OCI-LY1 (cell line): ENCODE results near the gene CIBAR2.

Experiments
- H2AFZ ChIP-seq: fragments of 200-600 bp; sonication (generic), shearing (Covaris generic); 2 replicates; pipeline ENCODE4 v1.6.0; 2014; ENCODE audit warnings: antibody characterized with exemption, mild to moderate bottlenecking, low read length
- H3F3A ChIP-seq: fragments of 200-600 bp; sonication (generic), shearing (Covaris generic); 2 replicates; pipeline ENCODE4 v1.6.0; 2014; ENCODE audit warnings: mild to moderate bottlenecking, antibody characterized with exemption, low read length, moderate library complexity; ENCODE audit not compliant: insufficient read depth
- H3K27ac ChIP-seq: fragments of 200-600 bp; sonication (generic); 2 replicates; pipeline ENCODE4 v1.5.1; 2014; ENCODE audit warnings: low read length, mixed run types, mild to moderate bottlenecking, low read depth; ENCODE audit not compliant: poor library complexity, severe bottlenecking
- H3K27me3 ChIP-seq: fragments of 200-600 bp; sonication (generic); 2 replicates; pipeline ENCODE4 v1.6.0; 2014; ENCODE audit warnings: antibody characterized with exemption, mild to moderate bottlenecking, low read length, moderate library complexity; ENCODE audit not compliant: insufficient read depth
- H3K36me3 ChIP-seq: fragments of 200-600 bp; sonication (generic); 2 replicates; pipeline ENCODE4 v1.6.1; 2014; ENCODE audit warnings: mild to moderate bottlenecking, antibody characterized with exemption, low read length, moderate library complexity, mixed read lengths; ENCODE audit not compliant: insufficient read depth
- H3K4me1 ChIP-seq: fragments of 200-600 bp; sonication (generic); 2 replicates; pipeline ENCODE4 v1.5.1; 2014; ENCODE audit warnings: mild to moderate bottlenecking, low read length, moderate library complexity; ENCODE audit not compliant: insufficient read depth, severe bottlenecking
- H3K4me2 ChIP-seq: fragments of 200-600 bp; sonication (generic), shearing (Covaris generic); 2 replicates; pipeline ENCODE4 v1.6.1; 2014; ENCODE audit warnings: low read length
- H3K4me3 ChIP-seq: fragments of 200-600 bp; sonication (generic); 2 replicates; pipeline ENCODE4 v1.5.1; 2014; ENCODE audit warnings: low read length, low read depth, mild to moderate bottlenecking, mixed read lengths; ENCODE audit not compliant: poor library complexity, severe bottlenecking
- H3K79me2 ChIP-seq: fragments of 200-600 bp; shearing (Covaris generic); 2 replicates; pipeline ENCODE4 v1.6.1; 2016; ENCODE audit warnings: mixed run types, low read length, mixed read lengths; ENCODE audit not compliant: insufficient read depth
- H3K9ac ChIP-seq: fragments of 200-600 bp; sonication (generic), shearing (Covaris generic); 2 replicates; pipeline ENCODE4 v1.6.1; 2014; ENCODE audit warnings: mild to moderate bottlenecking, low read length, mixed read lengths
- H3K9me2 ChIP-seq: fragments of 200-600 bp; sonication (generic), shearing (Covaris generic); 2 replicates; pipeline ENCODE4 v1.6.1; 2014; ENCODE audit warnings: low read depth, mild to moderate bottlenecking, low read length, mixed read lengths
- H3K9me3 ChIP-seq: fragments of 200-600 bp; shearing (Covaris generic); 2 replicates; pipeline ENCODE4 v1.6.1; 2014; ENCODE audit warnings: low read length, mixed read lengths
- H4K20me1 ChIP-seq: fragments of 200-600 bp; sonication (generic), shearing (Covaris generic); 2 replicates; pipeline ENCODE4 v1.6.0; 2016; ENCODE audit warnings: mild to moderate bottlenecking, low read length; ENCODE audit not compliant: insufficient read depth
- EZH2 ChIP-seq: fragments of 200-600 bp; sonication (generic), shearing (Covaris generic); IDR thresholded peaks from 2 replicates; pipeline ENCODE4 v1.8.0; 2017; ENCODE audit warnings: borderline replicate concordance, mixed run types, mild to moderate bottlenecking, antibody characterized with exemption, low read length, moderate library complexity, mixed read lengths
- TF ChIP-seq, protein P1 (sequence below): fragments of 200-600 bp; sonication (generic), shearing (Covaris generic); IDR thresholded peaks from 2 replicates; pipeline ENCODE4 v1.5.1; 2017; ENCODE audit warnings: mild to moderate bottlenecking, antibody characterized with exemption, low read length, moderate library complexity, mixed read lengths

CIBAR2 gene

DNA sequence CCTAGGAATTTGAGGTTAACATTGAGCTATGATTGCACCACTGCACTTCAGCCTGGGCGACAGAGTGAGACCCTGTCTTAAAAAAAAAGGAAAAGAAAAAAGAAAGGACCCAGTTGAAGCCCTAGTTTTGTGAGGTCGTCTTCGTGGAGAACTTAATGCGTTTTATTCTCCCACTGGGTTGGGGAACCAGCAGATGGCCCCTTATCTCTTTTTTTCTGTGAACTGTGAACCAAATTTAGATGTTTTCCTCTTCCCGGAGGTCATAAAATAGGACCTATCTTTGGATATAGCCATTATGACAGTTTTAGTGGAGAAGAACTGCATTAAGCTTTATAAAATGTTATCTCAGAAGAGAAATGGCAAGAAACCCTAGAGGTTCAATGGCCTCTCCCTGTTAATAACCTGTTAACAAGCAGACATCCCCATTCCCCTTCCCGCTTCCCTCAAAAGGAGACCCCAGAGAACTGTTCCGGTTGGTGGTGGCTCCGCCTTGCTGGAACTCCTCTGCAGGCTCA is 61.1 kb downstream of the CIBAR2 start:
- H4K20me1 ChIP-seq = no peaks in the 10 kb centered on the region
- no peak overlapping the region for H3K4me3 ChIP-seq
- peaks cover 13% of the 10 kb centered on the region for H3K4me1 ChIP-seq
- H3K9me3 ChIP-seq = no peaks in the 10 kb centered on the region
- no peak overlapping the region for H3K4me2 ChIP-seq
- no peaks in the 10 kb centered on the region for H3K9me2 ChIP-seq
- no peak overlapping the region for H3K27ac ChIP-seq
- no peaks in the 10 kb centered on the region for H3K36me3 ChIP-seq
- no peak overlapping the region for H2AFZ ChIP-seq
- H3K79me2 ChIP-seq = no peaks in the 10 kb centered on the region
- TF ChIP-seq EZH2 = no peak
- TF ChIP-seq, protein P1, sequence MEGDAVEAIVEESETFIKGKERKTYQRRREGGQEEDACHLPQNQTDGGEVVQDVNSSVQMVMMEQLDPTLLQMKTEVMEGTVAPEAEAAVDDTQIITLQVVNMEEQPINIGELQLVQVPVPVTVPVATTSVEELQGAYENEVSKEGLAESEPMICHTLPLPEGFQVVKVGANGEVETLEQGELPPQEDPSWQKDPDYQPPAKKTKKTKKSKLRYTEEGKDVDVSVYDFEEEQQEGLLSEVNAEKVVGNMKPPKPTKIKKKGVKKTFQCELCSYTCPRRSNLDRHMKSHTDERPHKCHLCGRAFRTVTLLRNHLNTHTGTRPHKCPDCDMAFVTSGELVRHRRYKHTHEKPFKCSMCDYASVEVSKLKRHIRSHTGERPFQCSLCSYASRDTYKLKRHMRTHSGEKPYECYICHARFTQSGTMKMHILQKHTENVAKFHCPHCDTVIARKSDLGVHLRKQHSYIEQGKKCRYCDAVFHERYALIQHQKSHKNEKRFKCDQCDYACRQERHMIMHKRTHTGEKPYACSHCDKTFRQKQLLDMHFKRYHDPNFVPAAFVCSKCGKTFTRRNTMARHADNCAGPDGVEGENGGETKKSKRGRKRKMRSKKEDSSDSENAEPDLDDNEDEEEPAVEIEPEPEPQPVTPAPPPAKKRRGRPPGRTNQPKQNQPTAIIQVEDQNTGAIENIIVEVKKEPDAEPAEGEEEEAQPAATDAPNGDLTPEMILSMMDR = no peak
- H3K27me3 ChIP-seq = no peaks in the 10 kb centered on the region
- no peaks in the 10 kb centered on the region for H3F3A ChIP-seq
- H3K9ac ChIP-seq = no peak overlapping the region

DNA sequence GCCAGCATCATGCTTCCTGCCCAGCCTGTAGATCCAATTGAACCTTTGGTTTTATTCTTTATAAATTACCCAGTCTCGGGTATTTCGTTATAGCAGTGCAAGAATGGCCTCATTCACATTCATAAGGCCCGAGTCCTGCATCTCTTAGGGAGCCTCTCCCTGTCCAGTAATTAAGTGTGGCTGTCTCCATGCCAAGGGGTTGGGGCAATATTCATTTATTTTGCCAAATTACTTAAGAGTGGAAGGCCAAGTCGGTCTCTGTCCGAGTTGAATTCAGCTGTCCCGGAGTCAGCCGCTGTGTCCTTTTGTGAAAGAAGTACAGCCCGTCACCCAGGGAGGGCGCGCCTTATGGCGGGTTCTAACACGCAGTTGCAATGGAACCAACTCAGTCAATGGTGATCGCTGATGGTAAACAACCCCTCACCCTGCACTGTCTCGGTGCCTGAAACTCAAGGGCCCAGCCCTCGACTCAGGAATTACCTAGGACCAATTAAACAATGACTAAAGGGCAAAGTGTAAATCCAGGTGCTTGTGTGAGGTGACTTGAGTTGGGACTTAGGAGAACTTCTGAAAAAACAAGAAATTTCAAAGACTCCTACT is 62.5 kb downstream of the CIBAR2 start:
- Histone ChIP-seq H3K79me2 (no peaks in the 10 kb centered on the region), H3K27me3 (no peaks in the 10 kb centered on the region), H3K9me2 (no peaks in the 10 kb centered on the region), H3K4me2 (no peak overlapping the region), H3K9me3 (no peaks in the 10 kb centered on the region), H3K4me3 (no peak overlapping the region), H3K4me1 (peaks cover under 1% of the 10 kb centered on the region), H3K9ac (no peak overlapping the region), H2AFZ (no peak overlapping the region), H3K27ac (no peak overlapping the region), H4K20me1 (no peaks in the 10 kb centered on the region), H3K36me3 (no peaks in the 10 kb centered on the region), H3F3A (no peaks in the 10 kb centered on the region)
- TF ChIP-seq, protein P1 = no peak
- TF ChIP-seq EZH2 = no peak

DNA sequence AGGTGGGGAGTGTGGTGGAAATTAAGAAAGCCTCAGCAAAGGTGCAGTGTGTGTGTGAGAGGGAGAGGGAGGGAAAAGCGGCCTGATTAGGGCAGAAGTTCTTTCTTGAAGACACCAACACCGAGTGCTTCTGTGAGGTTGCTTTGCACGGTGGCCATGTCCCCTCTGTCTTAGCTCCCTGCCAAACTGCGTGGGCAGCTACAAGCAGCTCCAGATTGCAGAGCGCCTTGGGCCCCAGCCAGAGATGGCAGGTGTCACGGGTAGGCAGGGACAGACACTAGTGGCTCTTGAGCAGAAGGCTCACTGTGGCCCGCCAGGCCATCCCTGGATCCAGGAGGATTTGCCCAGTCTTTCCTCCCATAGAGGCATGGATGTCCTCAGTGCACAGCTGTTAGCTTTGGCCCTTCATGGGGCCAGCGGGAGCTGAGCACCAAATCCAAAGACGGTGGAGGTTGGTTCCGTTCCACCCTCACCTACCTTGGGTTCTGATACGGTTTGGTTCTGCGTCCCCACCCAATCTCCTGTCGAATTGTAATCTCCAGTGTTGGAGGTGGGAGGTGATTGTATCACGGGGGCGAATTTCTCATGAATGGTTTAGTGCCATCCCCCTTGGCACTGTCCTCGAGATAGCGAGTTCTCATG is 63.2 kb downstream of the CIBAR2 start:
- Histone ChIP-seq H3K79me2 (no peaks in the 10 kb centered on the region), H3K9me2 (no peaks in the 10 kb centered on the region), H3K4me3 (no peak overlapping the region), H2AFZ (no peak overlapping the region), H3F3A (no peaks in the 10 kb centered on the region), H3K36me3 (no peaks in the 10 kb centered on the region), H3K9ac (no peak overlapping the region), H3K9me3 (no peaks in the 10 kb centered on the region), H3K4me2 (no peak overlapping the region), H3K27ac (no peak overlapping the region), H4K20me1 (no peaks in the 10 kb centered on the region), H3K4me1 (no peaks in the 10 kb centered on the region), H3K27me3 (no peaks in the 10 kb centered on the region)
- TF ChIP-seq, protein P1 = no peak
- no peak for TF ChIP-seq EZH2
